ENCODE data around the gene UBE2E2.

The UBE2E2 gene

GRCh38 chr3:23549148-23549910, 346.2 kb downstream of the UBE2E2 start:
- DNase-seq = no peak

GRCh38 chr3:23550402-23550801, 347.3 kb downstream of the UBE2E2 start:
- no peak for DNase-seq

DNA sequence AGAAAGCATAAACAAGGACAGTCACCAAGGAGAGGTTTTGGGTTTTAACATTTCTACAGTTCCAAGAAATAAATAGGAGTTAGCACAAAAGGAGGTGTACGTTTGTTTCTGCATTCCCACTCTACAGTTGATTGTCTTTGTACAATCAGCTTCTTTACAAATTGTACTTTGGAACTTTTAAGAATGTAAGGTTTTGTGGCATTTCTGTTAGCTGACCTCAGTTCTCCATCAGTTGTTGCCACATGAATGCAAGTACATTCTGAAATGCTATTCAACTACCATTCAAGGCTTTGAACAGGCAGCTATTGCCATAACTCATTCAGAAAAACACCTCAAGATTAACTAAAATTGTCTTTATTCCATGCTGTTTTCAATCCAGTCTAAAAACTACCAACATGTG, 349.4 kb downstream of the UBE2E2 start:
- no peak for DNase-seq

GRCh38 chr3:23553353-23553752, 350.2 kb downstream of the UBE2E2 start:
- DNase-seq = no peak

- no peak for DNase-seq
These were observed 362.1 kb downstream of the UBE2E2 start for GRCh38 chr3:23565041-23565775.

GRCh38 chr3:23566499-23566898, 363.4 kb downstream of the UBE2E2 start:
- no peak for DNase-seq

- no peak for DNase-seq
These were observed 364.8 kb downstream of the UBE2E2 start for GRCh38 chr3:23567917-23568316.

GRCh38 chr3:23573827-23574226, 370.7 kb downstream of the UBE2E2 start:
- DNase-seq = no peak

GRCh38 chr3:23574822-23575315, 371.7 kb downstream of the UBE2E2 start:
- no peak for DNase-seq

GRCh38 chr3:23575697-23576096, 372.6 kb downstream of the UBE2E2 start:
- no peak for DNase-seq

GRCh38 chr3:23576379-23576959, 373.3 kb downstream of the UBE2E2 start:
- DNase-seq = no peak

DNA sequence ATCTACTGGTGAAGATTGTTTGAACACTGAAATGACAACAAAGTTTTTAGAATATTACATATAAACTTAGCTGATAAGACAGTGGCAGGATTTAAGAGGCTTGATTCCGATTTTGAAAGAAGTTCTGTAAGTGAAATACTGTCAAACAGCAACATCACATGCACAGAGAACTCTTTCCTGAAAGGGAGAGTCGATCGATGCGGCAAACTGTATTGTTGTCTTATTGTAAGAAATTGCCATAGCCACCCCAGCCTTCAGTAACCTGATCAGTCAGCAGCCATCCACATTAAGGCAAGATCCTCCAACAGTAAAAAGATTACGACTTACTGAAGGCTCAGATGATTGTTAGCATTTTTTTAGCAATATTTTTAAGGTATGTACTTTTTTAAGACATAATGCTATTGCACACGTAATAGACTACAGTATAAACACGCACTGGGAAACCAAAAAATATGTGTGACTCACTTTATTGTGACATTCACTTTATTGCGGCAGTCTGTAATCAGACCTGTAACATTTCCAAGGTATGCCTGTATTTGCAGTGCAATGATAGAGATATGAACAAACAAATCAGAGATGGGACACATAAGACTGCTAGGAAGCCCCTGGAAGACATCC, 377.1 kb downstream of the UBE2E2 start:
- DNase-seq = no peak

- DNase-seq = no peak
These were observed 381.0 kb downstream of the UBE2E2 start for GRCh38 chr3:23583980-23584740.

DNA sequence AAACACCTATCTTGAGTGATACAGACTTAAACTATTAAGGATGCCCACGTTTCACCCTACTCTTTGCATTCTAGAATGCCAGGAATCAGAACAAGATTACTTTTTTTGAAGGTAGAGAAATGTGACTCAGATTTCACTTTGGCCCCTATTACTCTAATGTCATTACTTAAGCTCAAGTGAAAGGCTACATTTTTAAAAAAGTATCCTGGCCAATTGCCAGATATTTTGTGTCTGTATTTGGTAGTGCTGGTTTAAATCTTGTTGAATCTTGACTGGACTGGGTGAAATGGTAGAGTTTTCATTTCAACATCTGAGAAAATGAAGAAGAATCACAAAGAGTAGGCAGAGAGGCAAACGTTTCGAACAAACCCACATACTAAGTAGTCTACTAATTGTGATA, 384.4 kb downstream of the UBE2E2 start:
- DNase-seq = no peak

GRCh38 chr3:23588547-23588946, 385.4 kb downstream of the UBE2E2 start:
- DNase-seq = no peak

GRCh38 chr3:23589602-23590001, 386.5 kb downstream of the UBE2E2 start:
- DNase-seq = no peak

DNA sequence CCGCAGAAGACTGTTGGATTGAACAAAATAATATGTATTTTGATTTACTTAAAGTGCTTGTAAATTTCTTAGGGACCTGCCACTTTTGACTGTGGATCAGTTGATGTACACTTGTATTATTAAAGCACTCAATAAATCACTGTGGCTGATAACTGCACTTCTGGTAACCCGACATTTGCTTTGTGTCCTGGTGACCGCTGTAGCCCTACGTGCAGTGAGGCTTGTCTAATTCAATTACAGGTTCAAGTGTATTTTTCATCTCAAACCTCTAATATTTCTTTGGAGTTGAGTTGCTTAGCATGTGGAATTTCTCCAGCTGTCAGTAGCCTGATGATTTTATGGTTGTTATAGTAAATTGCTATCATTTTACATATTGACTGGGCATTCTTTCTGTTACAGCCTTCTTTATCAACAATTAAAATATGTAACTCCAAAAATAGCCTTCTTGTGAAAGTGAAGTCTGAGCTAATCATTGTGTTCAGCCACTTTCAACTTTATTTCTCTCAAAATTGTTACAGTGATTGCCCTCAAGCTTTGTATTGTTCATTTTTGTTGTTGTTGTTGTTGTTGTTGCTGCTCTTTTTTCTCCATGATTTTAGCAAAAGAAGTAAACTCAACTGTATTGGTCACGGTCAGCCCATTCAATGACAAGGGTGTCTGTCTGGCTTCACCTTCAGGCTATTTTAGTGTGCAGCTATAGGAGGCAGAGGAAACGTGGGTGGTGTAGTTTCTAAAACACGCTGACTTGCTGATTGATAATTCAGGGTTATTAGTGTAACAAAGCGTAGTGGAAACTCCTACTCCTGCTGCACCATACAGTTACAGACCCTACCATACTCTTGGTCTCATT, 387.5 kb downstream of the UBE2E2 start:
- DNase-seq = no peak

DNA sequence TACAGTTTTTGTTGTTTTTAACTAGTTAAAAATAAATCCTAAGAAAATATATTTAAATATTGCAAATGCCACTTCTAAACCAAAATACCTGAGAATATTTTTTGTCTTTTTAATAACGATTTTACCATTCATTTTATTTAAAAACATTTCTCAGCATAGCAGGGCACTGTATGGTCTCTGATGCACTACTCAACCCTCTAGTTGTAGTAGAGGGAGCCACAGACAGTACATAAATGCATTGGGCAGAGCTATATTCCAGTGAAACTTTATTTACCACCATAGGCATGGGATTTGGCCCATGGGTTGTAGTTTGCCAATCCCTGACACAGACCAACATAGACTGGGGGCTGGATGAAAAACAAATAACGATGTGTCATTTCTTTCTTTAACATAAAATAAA, 388.2 kb downstream of the UBE2E2 start:
- DNase-seq = no peak

GRCh38 chr3:23592961-23593931, 390.1 kb downstream of the UBE2E2 start:
- no peak for DNase-seq

DNA sequence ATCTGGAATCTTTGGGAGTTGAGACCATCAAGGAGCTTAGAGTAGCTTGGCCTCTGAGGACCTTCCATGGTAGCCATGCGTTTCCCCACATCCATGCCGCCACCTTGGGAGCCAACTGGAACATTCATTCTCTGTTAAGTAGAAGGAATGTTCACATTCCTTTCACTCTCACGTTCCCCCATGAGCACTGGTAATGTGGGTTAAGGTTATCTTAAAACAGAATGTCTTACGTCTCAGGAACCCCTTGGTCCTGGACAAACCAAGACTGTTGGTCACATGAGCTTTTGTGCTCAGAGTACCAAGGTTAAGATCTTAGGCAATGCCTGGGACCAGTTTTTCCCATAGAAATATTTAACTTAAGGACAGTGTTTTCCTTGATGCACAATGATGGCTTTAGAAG, 390.9 kb downstream of the UBE2E2 start:
- no peak for DNase-seq
